HepG2 (cell line): ENCODE measurements around the gene FYTTD1. TPM values are rescaled to one million over a fixed set of nuclear protein-coding genes. Genes with fewer than 3 reads are reported as not detected.

Experiments used
- ATAC-seq: fragments of 200-7000 bp; cut with Tn5 transposase; 3 replicates; pipeline ENCODE4 v1.9.1; 2020; ENCODE audit warnings: mild to moderate bottlenecking, moderate library complexity
- BruUV-seq: library from RNA; stranded (reverse); fragments of 400-500 nt; replicated peaks from 2 replicates; lab custom pipeline; 2021; lab: Mats Ljungman, UMichigan
- CTCF ChIA-PET: fragments of 300-600 bp; formaldehyde crosslinking; extraction: SDS; loops from one replicate; lab custom pipeline; 2021; ENCODE audit warnings: low total read pairs, inconsistent platforms, low intra/inter-chr PET ratio; lab: Yijun Ruan, JAX
- POLR2A ChIA-PET: fragments of 350-600 bp; sonication (Branson Sonifier 250); formaldehyde crosslinking; loops from one replicate; lab custom pipeline; 2020; ENCODE audit warnings: antibody characterized with exemption, inconsistent platforms; lab: Yijun Ruan, JAX
- DNase-seq: peaks from one replicate; pipeline ENCODE4 v3.0.0-alpha.2; 2015; ENCODE audit warnings: low spot score
- FAIRE-seq: peaks from 3 replicates; lab custom pipeline; 2011; peaks lifted over from hg19 to GRCh38; lab: Jason Lieb, UNC
- H2AFZ ChIP-seq: one replicate; pipeline ENCODE4 v1.6.1; 2011; ENCODE audit warnings: low read length, inconsistent platforms
- H3K27ac ChIP-seq: fragments of 300-600 bp; 3 replicates; pipeline ENCODE4 v1.8.0; 2011; ENCODE audit warnings: mixed run types, mild to moderate bottlenecking, mixed read lengths, low read length, inconsistent platforms; ENCODE audit not compliant: insufficient read depth; ENCODE audit errors: extremely low read length
- H3K27me3 ChIP-seq, 2 experiments: fragments of 200-600 bp in 1 of 2; 2 replicates in 1 of 2; 3 replicates in 1 of 2; pipeline versions ENCODE4 v1.6.0 to v1.8.0; 2011; ENCODE audit warnings: low read length in 2 of 2, mild to moderate bottlenecking in 2 of 2, moderate library complexity in 2 of 2, inconsistent platforms in 1 of 2; ENCODE audit not compliant: insufficient read depth in 2 of 2, control insufficient read depth in 1 of 2
- H3K36me3 ChIP-seq, 2 experiments: fragments of 200-600 bp in 1 of 2; replicated peaks in 1 of 2; 2 replicates in 1 of 2; 3 replicates in 1 of 2; pipeline versions ENCODE4 v1.5.1 to v1.8.0; 2011; ENCODE audit warnings: low read length in 2 of 2, inconsistent platforms in 1 of 2; ENCODE audit not compliant: insufficient read depth in 2 of 2, control insufficient read depth in 1 of 2
- H3K4me1 ChIP-seq: 2 replicates; pipeline ENCODE4 v1.5.1; 2012; ENCODE audit warnings: low read length, inconsistent platforms; ENCODE audit not compliant: insufficient read depth
- H3K4me2 ChIP-seq: 2 replicates; pipeline ENCODE4 v1.6.0; 2011; ENCODE audit warnings: low read depth, low read length, inconsistent platforms
- H3K4me3 ChIP-seq, 3 experiments: fragments of 200-600 bp in 1 of 3; sonication (generic), shearing (Covaris generic) in 1 of 3; replicated peaks in 1 of 3; 2 replicates each; pipeline ENCODE4 v1.5.1; 2011 to 2016; ENCODE audit warnings: low read length in 3 of 3, inconsistent platforms in 2 of 3, low read depth in 2 of 3, mild to moderate bottlenecking in 2 of 3, control low read depth in 1 of 3, mixed read lengths in 1 of 3; ENCODE audit not compliant: insufficient read depth in 1 of 3
- H3K79me2 ChIP-seq: one replicate; pipeline ENCODE4 v1.6.1; 2011; ENCODE audit warnings: low read length, inconsistent platforms; ENCODE audit not compliant: insufficient read depth
- H3K9ac ChIP-seq: 2 replicates; pipeline ENCODE4 v1.6.0; 2011; ENCODE audit warnings: mild to moderate bottlenecking, low read depth, low read length, inconsistent platforms; ENCODE audit not compliant: insufficient read depth
- H3K9me3 ChIP-seq: 2 replicates; pipeline ENCODE4 v1.5.1; 2012; ENCODE audit warnings: mild to moderate bottlenecking, low read length
- H4K20me1 ChIP-seq: 2 replicates; pipeline ENCODE4 v1.6.0; 2011; ENCODE audit warnings: inconsistent platforms, mild to moderate bottlenecking, low read length, moderate library complexity; ENCODE audit not compliant: insufficient read depth
- BCL6 ChIP-seq: IDR thresholded peaks from 2 replicates; pipeline ENCODE4 v1.6.1; 2016; ENCODE audit warnings: missing genetic modification reagents, missing compliant biosample characterization
- CHD4 ChIP-seq: fragments of 200-600 bp; sonication (generic); IDR thresholded peaks from 2 replicates; pipeline ENCODE4 v1.7.0; 2017; ENCODE audit warnings: mild to moderate bottlenecking, low read length, borderline replicate concordance
- GLMP ChIP-seq: sonication (generic); formaldehyde crosslinking; IDR thresholded peaks from 2 replicates; pipeline ENCODE4 v1.9.0; 2021; ENCODE audit warnings: missing genetic modification reagents, mild to moderate bottlenecking, borderline replicate concordance
- NFKBIZ ChIP-seq: IDR thresholded peaks from 2 replicates; pipeline ENCODE4 v1.6.1; 2018; ENCODE audit warnings: missing genetic modification reagents, missing compliant biosample characterization
- PRMT3 ChIP-seq: sonication (generic); formaldehyde crosslinking; IDR thresholded peaks from 2 replicates; pipeline ENCODE4 v1.8.1; 2022; ENCODE audit warnings: low read depth, mild to moderate bottlenecking, moderate library complexity, missing genetic modification reagents, borderline replicate concordance
- TFE3 ChIP-seq: IDR thresholded peaks from 2 replicates; pipeline ENCODE4 v1.6.1; 2016
- ZFY ChIP-seq: sonication (generic); formaldehyde crosslinking; IDR thresholded peaks from 2 replicates; pipeline ENCODE4 v1.4.0; 2020; ENCODE audit warnings: missing genetic modification reagents
- ZMYM4 ChIP-seq: sonication (generic); formaldehyde crosslinking; IDR thresholded peaks from 2 replicates; pipeline ENCODE4 v1.8.1; 2023; ENCODE audit warnings: mild to moderate bottlenecking, missing genetic modification reagents
- ZNF329 ChIP-seq: sonication (generic); formaldehyde crosslinking; IDR thresholded peaks from 2 replicates; pipeline ENCODE4 v1.9.0; 2021; ENCODE audit warnings: low read depth, mild to moderate bottlenecking, missing genetic modification reagents
- ZNF432 ChIP-seq: sonication (generic); formaldehyde crosslinking; IDR thresholded peaks from 2 replicates; pipeline ENCODE4 v1.5.0; 2020; ENCODE audit warnings: missing genetic modification reagents, mild to moderate bottlenecking, borderline replicate concordance
- ZNF614 ChIP-seq: IDR thresholded peaks from 2 replicates; pipeline ENCODE4 v1.6.1; 2018; ENCODE audit warnings: missing biosample characterization, missing genetic modification reagents, inconsistent platforms, borderline replicate concordance
- in situ Hi-C: cut with HindIII; loops from 2 replicates; pipeline ENCODE4 v1.10.0; 2017; ENCODE audit warnings: low pct_unique_long_range_greater_than_20kb; ENCODE audit not compliant: extremely low pct_ligation_motif_present
- intact Hi-C: fragments of 100-400 bp; cut with micrococcal nuclease; formaldehyde crosslinking; loops from one replicate; pipeline ENCODE4 v1.10.0; 2022; ENCODE audit not compliant: unreplicated experiment
- polyA plus RNA-seq, 8 experiments: library from polyadenylated mRNA; depleted of rRNA in 3 of 8; stranded (reverse) in 7 of 8; unstranded in 1 of 8; fragments of >200 nt; fragmentation: Illumina TruSeq in 4 of 8; extraction: Trizol in 4 of 8; gene quantifications; 2 replicates each; pipeline versions ENCODE4 v1.2.1 to v1.2.3, GENCODE V29; 2011 to 2016; ENCODE audit warnings: low read depth in 4 of 8, missing spikeins in 1 of 8, mixed read lengths in 1 of 8; ENCODE audit not compliant: insufficient read depth in 1 of 8
- total RNA-seq, 5 experiments: library from RNA; depleted of rRNA; stranded (reverse); fragments of >200 nt; fragmentation: Illumina TruSeq; extraction: Trizol; gene quantifications; 2 replicates each; pipeline ENCODE4 v1.2.3, GENCODE V29; 2016; ENCODE audit warnings: low read depth in 1 of 5
- TF ChIP-seq, protein P1 (sequence below): sonication (generic); formaldehyde crosslinking; IDR thresholded peaks from 2 replicates; pipeline ENCODE4 v1.5.0; 2020; ENCODE audit warnings: mild to moderate bottlenecking, missing genetic modification reagents
- TF ChIP-seq, protein P2 (sequence below): sonication (generic); formaldehyde crosslinking; conservative IDR thresholded peaks from 2 replicates; pipeline ENCODE4 v1.8.0; 2022; ENCODE audit warnings: mild to moderate bottlenecking, moderate library complexity, missing genetic modification reagents

Gene FYTTD1
- total and polyA plus RNA-seq, 2 of the 13 experiments (the other 11 are each of a cell fraction or from before 2014, with no cell fraction given) = 6.5 to 28.8 TPM

DNA sequence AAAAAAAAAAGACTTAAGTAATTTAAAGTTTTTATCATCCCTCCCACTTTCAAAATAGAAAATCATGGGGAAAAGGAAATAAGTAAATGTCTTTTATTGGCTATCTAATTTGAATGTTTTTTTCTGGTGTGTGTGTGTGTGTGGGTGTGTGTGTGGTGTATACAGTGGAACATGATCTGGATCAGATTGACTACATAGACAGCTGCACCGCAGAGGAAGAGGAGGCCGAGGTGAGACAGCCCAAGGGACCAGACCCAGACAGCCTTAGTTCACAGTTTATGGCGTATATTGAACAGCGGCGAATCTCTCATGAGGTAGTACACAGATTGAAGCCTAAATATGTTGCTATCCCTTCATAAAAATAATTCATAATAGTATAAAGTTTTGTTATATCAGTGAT lies 85.8 kb downstream of the FYTTD1 start (continued):
- TF ChIP-seq, protein P1, sequence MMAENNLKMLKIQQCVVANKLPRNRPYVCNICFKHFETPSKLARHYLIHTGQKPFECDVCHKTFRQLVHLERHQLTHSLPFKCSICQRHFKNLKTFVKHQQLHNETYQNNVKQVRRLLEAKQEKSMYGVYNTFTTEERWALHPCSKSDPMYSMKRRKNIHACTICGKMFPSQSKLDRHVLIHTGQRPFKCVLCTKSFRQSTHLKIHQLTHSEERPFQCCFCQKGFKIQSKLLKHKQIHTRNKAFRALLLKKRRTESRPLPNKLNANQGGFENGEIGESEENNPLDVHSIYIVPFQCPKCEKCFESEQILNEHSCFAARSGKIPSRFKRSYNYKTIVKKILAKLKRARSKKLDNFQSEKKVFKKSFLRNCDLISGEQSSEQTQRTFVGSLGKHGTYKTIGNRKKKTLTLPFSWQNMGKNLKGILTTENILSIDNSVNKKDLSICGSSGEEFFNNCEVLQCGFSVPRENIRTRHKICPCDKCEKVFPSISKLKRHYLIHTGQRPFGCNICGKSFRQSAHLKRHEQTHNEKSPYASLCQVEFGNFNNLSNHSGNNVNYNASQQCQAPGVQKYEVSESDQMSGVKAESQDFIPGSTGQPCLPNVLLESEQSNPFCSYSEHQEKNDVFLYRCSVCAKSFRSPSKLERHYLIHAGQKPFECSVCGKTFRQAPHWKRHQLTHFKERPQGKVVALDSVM (CRISPR knock-in tag) = no peak
- TF ChIP-seq NFKBIZ (CRISPR knock-in tag) (no peak), ZFY (CRISPR knock-in tag) (no peak), PRMT3 (no peak)
- TF ChIP-seq, protein P2, sequence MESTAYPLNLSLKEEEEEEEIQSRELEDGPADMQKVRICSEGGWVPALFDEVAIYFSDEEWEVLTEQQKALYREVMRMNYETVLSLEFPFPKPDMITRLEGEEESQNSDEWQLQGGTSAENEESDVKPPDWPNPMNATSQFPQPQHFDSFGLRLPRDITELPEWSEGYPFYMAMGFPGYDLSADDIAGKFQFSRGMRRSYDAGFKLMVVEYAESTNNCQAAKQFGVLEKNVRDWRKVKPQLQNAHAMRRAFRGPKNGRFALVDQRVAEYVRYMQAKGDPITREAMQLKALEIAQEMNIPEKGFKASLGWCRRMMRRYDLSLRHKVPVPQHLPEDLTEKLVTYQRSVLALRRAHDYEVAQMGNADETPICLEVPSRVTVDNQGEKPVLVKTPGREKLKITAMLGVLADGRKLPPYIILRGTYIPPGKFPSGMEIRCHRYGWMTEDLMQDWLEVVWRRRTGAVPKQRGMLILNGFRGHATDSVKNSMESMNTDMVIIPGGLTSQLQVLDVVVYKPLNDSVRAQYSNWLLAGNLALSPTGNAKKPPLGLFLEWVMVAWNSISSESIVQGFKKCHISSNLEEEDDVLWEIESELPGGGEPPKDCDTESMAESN (CRISPR knock-in tag) = no peak
- TF ChIP-seq, all 625 proteins: peak for 0

DNA sequence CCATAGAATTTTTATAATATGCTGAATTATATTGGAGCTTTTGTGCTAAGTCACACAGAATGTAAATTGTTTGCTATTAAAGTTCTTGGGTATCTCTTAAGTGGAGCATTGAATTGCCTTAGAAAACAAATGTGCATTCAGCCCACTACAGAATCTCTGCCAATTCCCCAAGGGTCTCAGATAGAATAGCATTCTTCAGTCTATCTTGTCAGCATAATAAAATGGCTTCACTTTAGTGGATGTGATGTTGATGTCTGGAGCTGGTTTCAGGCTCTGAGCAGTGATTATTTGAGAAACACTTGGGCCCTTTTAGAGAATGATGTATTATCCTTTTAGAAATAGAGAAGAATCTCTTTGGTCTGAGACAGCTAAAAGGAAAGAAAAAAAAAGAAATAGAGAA lies 86.6 kb downstream of the FYTTD1 start:
- CTCF ChIA-PET = no interaction called here
- Histone ChIP-seq H3K79me2 (no peaks in the 10 kb centered on the region), H3K4me3 (no peak overlapping the region), H3K9me3 (no peaks in the 10 kb centered on the region), H3K4me1 (no peaks in the 10 kb centered on the region), H3K4me2 (no peak overlapping the region), H2AFZ (no peak overlapping the region), H3K27me3 (no peaks in the 10 kb centered on the region), H3K9ac (no peak overlapping the region), H3K36me3 (peaks cover 8 to 56% of the 10 kb centered on the region in 2 experiments), H3K27ac (no peak overlapping the region), H4K20me1 (no peaks in the 10 kb centered on the region)
- no peak for FAIRE-seq
- POLR2A ChIA-PET = no interaction called here
- ATAC-seq = no peak
- intact Hi-C loops = no loop called here
- no TSS peak for BruUV-seq
- in situ Hi-C loops = no loop called here
- DNase-seq = no peak
- TF ChIP-seq BCL6 (CRISPR knock-in tag) = no peak
- TF ChIP-seq ZNF432 (CRISPR knock-in tag) = no peak
- TF ChIP-seq CHD4 = no peak
- no peak for TF ChIP-seq TFE3 (CRISPR knock-in tag)
- no peak for TF ChIP-seq GLMP
- TF ChIP-seq ZMYM4 (CRISPR knock-in tag) = no peak
- TF ChIP-seq ZNF614 (CRISPR knock-in tag) = no peak
- no peak for TF ChIP-seq ZNF329 (CRISPR knock-in tag)
